OCI-LY3 (cell line): ENCODE results near the gene FETUB.

Experiments
- EZH2phosphoT487 ChIP-seq: fragments of 200-600 bp; shearing (Covaris generic); IDR thresholded peaks from 2 replicates; pipeline ENCODE4 v1.6.1; 2018; ENCODE audit warnings: antibody characterized with exemption, mixed run types, low read depth
- TF ChIP-seq, protein P1 (sequence below): fragments of 200-600, 300-600 bp; sonication (generic); IDR thresholded peaks from 2 replicates; pipeline ENCODE4 v1.5.1; 2014; ENCODE audit warnings: antibody characterized with exemption, low read length, low read depth

- TF ChIP-seq, protein P1, sequence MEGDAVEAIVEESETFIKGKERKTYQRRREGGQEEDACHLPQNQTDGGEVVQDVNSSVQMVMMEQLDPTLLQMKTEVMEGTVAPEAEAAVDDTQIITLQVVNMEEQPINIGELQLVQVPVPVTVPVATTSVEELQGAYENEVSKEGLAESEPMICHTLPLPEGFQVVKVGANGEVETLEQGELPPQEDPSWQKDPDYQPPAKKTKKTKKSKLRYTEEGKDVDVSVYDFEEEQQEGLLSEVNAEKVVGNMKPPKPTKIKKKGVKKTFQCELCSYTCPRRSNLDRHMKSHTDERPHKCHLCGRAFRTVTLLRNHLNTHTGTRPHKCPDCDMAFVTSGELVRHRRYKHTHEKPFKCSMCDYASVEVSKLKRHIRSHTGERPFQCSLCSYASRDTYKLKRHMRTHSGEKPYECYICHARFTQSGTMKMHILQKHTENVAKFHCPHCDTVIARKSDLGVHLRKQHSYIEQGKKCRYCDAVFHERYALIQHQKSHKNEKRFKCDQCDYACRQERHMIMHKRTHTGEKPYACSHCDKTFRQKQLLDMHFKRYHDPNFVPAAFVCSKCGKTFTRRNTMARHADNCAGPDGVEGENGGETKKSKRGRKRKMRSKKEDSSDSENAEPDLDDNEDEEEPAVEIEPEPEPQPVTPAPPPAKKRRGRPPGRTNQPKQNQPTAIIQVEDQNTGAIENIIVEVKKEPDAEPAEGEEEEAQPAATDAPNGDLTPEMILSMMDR = no peak
- no peak for TF ChIP-seq EZH2phosphoT487
These were observed 20.4 kb upstream of the FETUB start for GRCh38 chr3:186619787-186620212.
